Measurements from ENCODE around the gene NCOA5.
A peak's percentile ranks its signal among the peaks of the same experiment; 100 is the strongest.
"Not testable (repeated sequence)": the region's sequence is repeated elsewhere in the genome, so short reads cannot be mapped to it uniquely, and the experiment has no call there.

NCOA5 gene

GRCh38 chr20:46119547-46119946, 29.8 kb upstream of the NCOA5 start:
- no peak for DNase-seq

DNA sequence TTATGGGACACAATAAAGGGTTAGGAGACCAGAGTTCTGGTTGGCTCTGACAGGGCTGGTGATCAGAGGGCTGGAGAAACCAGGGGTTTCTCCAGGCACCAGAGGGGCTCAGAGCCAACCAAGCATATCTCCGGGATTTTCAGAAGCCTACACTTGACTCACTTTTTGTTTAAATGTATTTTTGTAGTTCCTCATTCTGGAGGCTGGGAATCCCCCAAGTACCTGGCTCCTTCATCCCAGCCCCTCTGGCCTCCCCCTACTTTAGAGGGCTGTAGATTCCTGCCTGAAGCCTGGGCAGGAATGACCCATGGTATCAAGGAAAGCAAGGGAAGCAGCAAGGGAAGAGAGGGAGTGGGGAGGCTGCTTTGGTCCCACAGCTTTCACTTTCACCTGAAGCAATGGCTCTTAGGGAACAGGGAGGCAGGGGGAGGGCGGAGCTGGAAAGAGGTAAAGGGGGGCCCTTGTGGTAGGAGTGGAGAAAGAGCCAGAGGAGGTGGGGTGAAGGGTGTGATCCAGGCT, 29.3 kb upstream of the NCOA5 start:
- DNase-seq = no peak

GRCh38 chr20:46118481-46119020, 28.8 kb upstream of the NCOA5 start:
- peak; percentile 45 for DNase-seq

GRCh38 chr20:46117704-46118467, 28.1 kb upstream of the NCOA5 start, which contains the start of gene CD40:
CD40 (plus strand) TSS chr20:46118314; CDS start chr20:46118344, 30 bp downstream.
- peak; percentile 78 for DNase-seq

- no peak for DNase-seq
Measured at GRCh38 chr20:46114449-46114848, 24.7 kb upstream of the NCOA5 start.

DNA sequence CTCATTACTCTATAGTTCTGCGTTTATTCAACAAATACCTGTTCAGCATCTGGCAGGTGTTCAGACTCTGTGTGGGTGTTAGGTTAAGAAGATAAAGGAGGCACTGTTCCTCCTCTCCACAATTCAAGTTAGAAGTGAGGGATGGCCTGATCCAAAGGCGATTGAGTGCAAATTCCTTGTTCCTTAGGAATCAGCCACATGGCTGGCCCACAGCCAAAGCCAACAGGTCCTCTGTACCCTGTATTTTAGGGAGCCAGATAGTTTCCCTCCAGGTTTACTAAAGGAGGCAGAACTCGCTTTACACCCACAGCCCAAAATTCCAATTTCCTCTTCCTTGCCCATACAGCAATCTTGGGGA, 23.3 kb upstream of the NCOA5 start:
- no peak for DNase-seq

DNA sequence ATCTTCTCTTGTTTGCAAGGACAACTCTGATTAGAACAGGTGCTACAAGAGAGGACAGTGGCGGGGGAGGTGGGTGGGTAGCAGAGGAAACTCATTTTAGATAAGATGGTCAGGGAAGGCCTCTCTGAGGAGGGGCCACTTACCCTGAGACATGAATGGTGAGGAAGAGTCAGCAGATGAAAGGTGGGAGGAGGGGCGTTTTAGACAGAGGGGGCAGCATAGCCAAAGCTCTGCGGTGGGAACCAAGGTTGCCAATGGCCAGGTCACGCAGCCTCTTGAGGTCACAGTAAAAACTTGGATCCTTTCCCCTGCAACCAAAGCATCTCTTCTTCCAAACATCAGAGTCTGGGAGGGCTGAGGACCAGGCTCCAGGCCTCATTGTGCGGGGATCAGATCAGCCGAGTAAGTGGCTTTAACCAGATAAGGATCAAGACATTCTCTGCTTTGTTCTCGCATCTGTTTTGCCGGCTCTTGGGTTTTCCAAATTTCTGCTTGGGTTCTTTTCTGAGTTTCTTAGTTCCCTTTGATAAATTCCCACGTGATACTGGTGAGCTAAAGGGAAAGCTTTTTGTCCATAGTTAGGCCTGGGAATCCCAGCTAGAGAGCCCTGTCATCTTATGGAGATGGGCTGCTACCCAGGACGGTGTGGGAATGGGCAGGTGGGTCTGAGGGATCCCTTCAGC, 22.8 kb upstream of the NCOA5 start:
- DNase-seq = no peak

DNA sequence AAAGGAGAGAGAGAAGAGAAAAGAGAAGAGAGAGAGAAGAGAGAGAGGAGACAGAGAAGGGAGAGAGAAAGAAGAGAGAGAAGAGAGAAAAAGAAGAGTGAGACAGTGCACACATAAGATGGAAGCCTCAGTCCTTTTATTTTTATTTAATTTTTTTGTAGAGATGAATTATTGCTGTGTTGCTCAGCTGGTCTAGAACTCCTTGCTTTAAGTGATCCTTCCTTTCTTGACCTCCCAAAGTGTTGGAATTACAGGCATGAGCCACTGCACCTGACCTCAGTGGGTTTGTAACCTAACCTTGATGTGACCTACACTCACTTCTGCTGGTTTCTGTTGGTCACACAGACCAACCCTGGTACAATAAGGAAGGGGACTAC, 22.1 kb upstream of the NCOA5 start:
- DNase-seq = no peak

- no peak for DNase-seq
Measured at GRCh38 chr20:46111028-46111835, 21.5 kb upstream of the NCOA5 start.

- DNase-seq = no peak
Measured at GRCh38 chr20:46108976-46109375, 19.2 kb upstream of the NCOA5 start.

- no peak for DNase-seq
Measured at GRCh38 chr20:46108435-46108841, 18.7 kb upstream of the NCOA5 start.

DNA sequence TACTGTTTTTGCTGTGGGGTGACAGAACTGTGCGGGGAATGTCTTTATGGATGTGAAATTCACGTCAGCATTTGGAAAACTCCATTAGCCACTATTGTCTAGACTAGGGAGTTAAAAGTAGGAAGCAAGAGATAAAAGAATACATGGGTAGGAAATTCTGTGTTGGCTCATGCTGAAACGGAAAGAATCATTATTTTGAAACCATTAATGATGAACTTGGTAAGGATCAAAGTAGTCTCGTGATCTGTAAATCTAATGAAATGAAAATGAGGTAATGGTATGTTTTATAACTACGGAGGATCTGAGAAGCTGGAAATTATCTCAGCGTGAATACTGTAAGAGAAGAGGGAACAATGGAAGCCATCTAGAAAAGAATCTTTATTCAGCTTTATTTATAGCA, 17.3 kb upstream of the NCOA5 start:
- DNase-seq = no peak

- no peak for DNase-seq
Measured at GRCh38 chr20:46104262-46104661, 14.5 kb upstream of the NCOA5 start.

DNA sequence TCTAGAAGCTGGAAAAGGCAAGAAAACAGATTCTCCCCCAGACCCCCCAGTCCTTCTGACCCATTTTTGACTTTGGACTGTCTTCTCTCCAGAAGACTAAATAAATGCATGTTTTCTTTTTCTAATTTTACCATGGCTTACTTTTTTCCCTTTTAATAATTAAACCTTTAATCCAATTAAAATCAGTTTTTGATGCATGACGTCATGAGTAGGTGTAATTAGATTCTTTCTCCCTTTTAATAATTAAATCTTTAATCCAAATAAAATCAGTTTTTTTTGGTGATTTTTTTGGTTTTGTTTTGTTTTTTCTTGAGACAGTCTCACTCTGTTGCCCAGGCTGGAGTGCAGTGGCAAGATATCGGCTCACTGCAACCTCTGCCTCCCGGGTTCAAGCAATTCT, 13.2 kb upstream of the NCOA5 start:
- no peak for DNase-seq

DNA sequence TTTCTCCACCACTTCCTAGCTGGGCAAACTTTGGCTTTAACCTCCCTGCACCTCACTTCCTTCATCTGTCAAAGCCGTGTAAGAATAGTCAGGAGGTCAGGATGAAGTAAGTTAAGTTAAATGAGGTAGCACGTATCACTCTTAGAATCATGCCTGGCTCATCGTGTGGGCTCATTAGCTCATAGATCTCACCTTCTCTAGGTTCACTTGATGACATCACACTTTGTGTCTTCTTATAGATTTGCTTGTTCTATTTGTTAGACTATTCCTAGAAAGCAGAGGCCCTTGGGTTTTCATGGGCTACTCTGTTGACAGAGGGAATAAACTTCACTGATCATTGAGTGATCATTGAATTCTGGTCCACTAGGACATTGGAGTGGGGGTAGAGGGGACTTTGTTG, 12.2 kb upstream of the NCOA5 start:
- no peak for DNase-seq

- no peak for DNase-seq
Measured at GRCh38 chr20:46100988-46101387, 11.2 kb upstream of the NCOA5 start.

DNA sequence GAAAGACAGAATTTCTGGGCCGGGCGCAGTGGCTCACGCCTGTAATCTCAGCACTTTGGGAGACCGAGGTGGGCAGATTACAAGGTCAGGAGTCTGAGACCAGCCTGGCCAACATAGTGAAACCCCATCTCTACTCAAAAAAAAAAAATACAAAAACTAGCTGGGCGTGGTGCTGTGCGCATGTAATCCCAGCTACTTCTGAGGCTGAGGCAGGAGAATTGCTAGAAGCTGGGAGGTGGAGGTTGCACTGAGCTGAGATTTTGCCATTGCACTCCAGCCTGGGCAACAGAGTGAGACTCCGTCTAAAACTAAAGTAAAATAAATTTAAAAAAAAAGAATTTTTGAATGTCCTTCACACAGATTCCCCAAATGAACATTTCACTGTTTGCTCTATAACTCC, 10.7 kb upstream of the NCOA5 start:
- not testable (repeated sequence) for DNase-seq

DNA sequence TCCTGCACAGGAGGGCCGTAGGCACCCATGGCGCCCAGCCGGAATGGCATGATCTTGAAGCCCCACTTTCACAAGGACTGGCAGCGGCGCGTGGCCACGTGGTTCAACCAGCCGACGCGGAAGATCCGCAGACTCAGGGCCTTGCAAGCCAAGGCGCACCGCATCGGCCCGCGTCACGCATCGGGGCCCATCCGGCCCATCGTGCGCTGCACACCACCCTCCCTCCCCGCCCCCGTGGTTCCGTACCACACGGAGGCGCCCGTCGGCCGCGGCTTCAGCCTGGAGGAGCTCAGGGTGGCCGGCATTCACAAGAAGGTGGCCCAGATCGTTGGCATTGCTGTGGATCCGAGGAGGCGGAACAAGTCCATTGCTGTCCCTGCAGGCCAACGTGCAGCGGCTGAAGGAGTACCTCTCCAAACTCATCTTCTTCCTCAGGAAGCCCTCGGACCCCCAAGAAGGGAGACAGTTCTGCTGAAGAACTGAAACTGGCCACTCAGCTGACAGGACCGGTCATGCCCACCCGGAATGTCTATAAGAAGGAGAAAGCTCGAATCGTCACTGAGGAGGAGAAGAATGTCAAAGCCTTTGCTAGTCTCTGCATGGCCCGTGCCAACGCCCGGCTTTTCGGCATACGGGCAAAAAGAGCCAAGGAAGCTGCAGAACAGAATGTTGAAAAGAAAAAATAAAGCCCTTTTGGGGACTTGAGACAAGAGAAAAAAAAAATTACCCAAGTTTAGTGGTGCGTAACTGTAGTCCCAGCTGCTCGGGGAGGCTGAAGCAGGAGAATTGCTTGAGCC, 9.9 kb upstream of the NCOA5 start:
- no peak for DNase-seq

GRCh38 chr20:46093531-46093930, 3.8 kb upstream of the NCOA5 start:
- DNase-seq = no peak

- DNase-seq = not testable (repeated sequence)
Measured at GRCh38 chr20:46091622-46092535, 2.1 kb upstream of the NCOA5 start.

- no peak for DNase-seq
Measured at GRCh38 chr20:46089167-46089416, 670 bp downstream of the NCOA5 start.

Measured in activated CD4-positive, CD25-positive, alpha-beta regulatory T cell treated with anti-CD3 and anti-CD28 coated beads, Interleukin-2, amount 50 U/mL, for 72 hours (primary cell).